Nucleus accumbens (tissue), 56 donors: ENCODE measurements around the gene SPACA4.
A peak's percentile ranks its signal among the peaks of the same experiment; 100 is the strongest.
"Not testable (repeated sequence)": the region's sequence is repeated elsewhere in the genome, so short reads cannot be mapped to it uniquely, and the experiment has no call there.

Experiments used
- DNase-seq, 56 donors: peaks; one replicate each; lab custom pipeline; 2025; lab: John Stamatoyannopoulos, UW

SPACA4 gene

GRCh38 chr19:48606463-48607358, at the start of gene SPACA4:
Gene SPACA4 (plus strand): TSS chr19:48606742. CDS start chr19:48606979, 237 bp downstream.
- DNase-seq: no peak

GRCh38 chr19:48556825-48557224, 49.7 kb upstream of the SPACA4 start:
- DNase-seq: no peak

- no peak for DNase-seq
Observed at GRCh38 chr19:48558018-48558684, 48.4 kb upstream of the SPACA4 start.

GRCh38 chr19:48560095-48560530, 46.4 kb upstream of the SPACA4 start:
- DNase-seq: no peak

- DNase-seq: no peak
Observed at GRCh38 chr19:48561412-48561811, 45.1 kb upstream of the SPACA4 start.

GRCh38 chr19:48565090-48565489, 41.5 kb upstream of the SPACA4 start:
- DNase-seq: no peak

- DNase-seq: peak in 40 of 56 donors; percentile 2 to 79 (median 21)
Observed at GRCh38 chr19:48568345-48568886, 38.1 kb upstream of the SPACA4 start.

GRCh38 chr19:48569814-48570213, 36.7 kb upstream of the SPACA4 start:
- DNase-seq: no peak

GRCh38 chr19:48571378-48572162, 35.0 kb upstream of the SPACA4 start:
- no peak for DNase-seq

- no peak for DNase-seq
Observed at GRCh38 chr19:48573163-48573505, 33.4 kb upstream of the SPACA4 start.

GRCh38 chr19:48575931-48576622, 30.5 kb upstream of the SPACA4 start:
- DNase-seq: no peak

GRCh38 chr19:48577908-48578307, 28.6 kb upstream of the SPACA4 start:
- DNase-seq: not testable (repeated sequence)

GRCh38 chr19:48578891-48579290, 27.7 kb upstream of the SPACA4 start:
- DNase-seq: no peak

- no peak for DNase-seq
Observed at GRCh38 chr19:48582168-48582567, 24.4 kb upstream of the SPACA4 start.

GRCh38 chr19:48587387-48587786, 19.2 kb upstream of the SPACA4 start:
- no peak for DNase-seq

GRCh38 chr19:48588670-48589401, 17.7 kb upstream of the SPACA4 start:
- DNase-seq: peak in 54 of 56 donors; percentile 6 to 93 (median 64)

GRCh38 chr19:48591021-48591420, 15.5 kb upstream of the SPACA4 start:
- no peak for DNase-seq

GRCh38 chr19:48595171-48595570, 11.4 kb upstream of the SPACA4 start:
- no peak for DNase-seq

GRCh38 chr19:48595833-48596232, 10.7 kb upstream of the SPACA4 start:
- no peak for DNase-seq
